Measurements from ENCODE around the gene TRIM45. TPM values are rescaled to one million over a fixed set of nuclear protein-coding genes. Genes with fewer than 3 reads are reported as not detected.
A peak's percentile ranks its signal among the peaks of the same experiment; 100 is the strongest.

TRIM45 gene
- total RNA-seq, 1 experiment from 2014 or later = 0.97 TPM

- no peak for DNase-seq (ENCODE audit: low spot score)
Observed at GRCh38 chr1:117098287-117098890, 23.2 kb downstream of the TRIM45 start.

DNA sequence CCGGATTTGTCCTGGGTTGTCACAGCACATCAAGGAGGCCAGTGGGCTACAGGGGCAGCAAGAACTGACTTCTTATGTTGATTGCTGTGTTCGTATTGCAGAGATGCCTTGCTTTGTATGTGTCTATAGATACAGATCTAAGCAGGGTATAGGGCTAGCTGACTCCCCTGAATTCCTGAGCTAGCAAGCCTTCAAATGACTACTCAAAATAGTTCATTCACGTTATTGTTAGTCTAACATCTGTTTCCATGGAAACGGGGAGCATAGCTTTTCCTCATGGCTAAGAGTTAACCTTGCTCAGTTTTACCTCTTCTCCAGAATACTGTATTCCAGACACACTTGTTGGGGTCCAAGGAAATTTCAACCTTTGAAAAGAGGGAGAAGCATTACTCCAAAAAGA is 24.1 kb downstream of the TRIM45 start:
- DNase-seq (ENCODE audit: low spot score) = no peak

DNA sequence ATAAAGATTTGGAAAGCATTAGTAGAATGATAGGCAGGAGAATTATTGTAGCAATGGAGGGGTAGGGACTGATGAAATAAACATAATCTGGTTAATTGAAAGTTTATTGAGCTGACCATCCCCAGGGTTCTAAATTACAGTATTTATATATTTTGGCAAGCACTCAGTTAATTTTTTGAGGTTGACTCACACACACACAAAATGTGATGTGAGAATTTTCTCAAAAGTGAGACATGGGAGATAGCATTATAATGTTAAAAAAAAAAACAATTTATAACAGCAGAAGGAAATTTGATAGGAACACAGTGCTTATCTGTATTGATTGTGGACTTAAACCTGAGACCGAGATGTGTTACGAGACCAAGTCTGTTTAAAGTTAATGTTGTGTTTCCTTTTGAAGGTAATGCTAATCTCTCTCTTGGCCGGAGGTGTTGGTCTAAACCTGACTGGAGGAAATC is 24.6 kb downstream of the TRIM45 start:
- DNase-seq (ENCODE audit: low spot score) = no peak

- DNase-seq (ENCODE audit: low spot score) = peak; percentile 6
Observed at GRCh38 chr1:117094841-117095604, 26.5 kb downstream of the TRIM45 start.

- peak; percentile 81 for DNase-seq (ENCODE audit: low spot score)
Observed at GRCh38 chr1:117093870-117094621, 27.5 kb downstream of the TRIM45 start.

DNA sequence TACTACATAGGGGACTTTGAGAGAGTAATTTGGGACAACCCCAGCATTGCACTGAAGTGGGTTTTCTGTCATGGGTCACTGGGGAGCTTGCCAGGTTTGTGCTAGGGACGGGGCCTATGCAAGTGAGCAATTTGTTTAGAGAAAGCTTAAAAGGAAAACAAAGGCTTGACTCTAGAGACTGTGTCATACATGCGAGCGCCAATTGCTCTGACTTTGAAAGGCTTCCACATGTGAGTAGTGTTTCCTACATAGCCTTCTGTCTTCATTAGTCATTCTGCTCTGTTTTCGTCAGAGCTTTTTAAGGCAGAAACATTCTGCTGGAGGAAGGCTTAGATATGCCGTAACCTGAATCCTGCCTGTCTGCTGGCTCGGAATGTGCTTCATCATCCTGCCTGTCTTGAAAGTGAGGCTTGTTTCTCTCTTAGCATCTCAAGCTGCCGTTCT is 28.4 kb downstream of the TRIM45 start:
- peak; percentile 92 for DNase-seq (ENCODE audit: low spot score)

- DNase-seq (ENCODE audit: low spot score) = peak; percentile 4
Observed at GRCh38 chr1:117092594-117092993, 29.0 kb downstream of the TRIM45 start.

DNA sequence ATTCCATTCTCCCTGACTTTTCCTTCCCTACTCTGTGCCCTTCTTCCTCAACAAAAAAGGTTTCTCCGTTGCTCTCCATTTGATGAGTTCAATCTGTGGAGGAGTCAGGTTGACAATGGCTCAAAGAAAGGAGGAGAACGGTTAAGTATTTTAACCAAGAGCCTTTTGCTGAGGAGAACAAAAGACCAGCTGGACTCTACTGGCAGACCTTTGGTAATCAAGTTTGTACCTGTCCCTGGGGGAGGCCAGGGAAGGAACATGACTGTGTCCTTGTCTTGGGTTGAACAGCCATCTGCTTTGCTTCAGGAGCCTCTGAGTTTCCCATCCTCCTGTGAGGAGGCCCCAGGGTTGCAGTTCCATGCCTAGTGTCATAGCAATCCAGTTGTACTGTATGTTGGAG is 31.6 kb downstream of the TRIM45 start:
- no peak for DNase-seq (ENCODE audit: low spot score)

DNA sequence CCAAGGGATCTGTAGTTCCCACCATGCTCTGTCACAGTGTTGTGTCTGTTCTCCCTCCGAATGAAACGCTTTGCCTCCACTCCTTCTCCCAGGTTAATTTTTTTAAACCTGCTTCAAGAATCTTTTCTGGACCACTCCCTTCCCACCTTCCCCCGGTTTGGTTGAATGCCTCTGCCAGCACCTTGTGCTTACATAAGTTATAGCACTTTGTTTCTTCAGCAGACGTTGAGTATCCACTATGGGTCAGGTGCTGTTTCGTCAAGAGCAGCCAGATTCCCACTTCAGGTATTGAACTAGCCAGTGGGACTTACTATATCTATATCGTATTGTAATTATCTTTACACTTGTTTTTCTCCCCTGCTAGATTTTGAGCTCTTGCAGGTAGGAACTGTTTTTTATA is 33.9 kb downstream of the TRIM45 start:
- no peak for DNase-seq (ENCODE audit: low spot score)

- DNase-seq (ENCODE audit: low spot score) = no peak
Observed at GRCh38 chr1:117084231-117084630, 37.3 kb downstream of the TRIM45 start.

DNA sequence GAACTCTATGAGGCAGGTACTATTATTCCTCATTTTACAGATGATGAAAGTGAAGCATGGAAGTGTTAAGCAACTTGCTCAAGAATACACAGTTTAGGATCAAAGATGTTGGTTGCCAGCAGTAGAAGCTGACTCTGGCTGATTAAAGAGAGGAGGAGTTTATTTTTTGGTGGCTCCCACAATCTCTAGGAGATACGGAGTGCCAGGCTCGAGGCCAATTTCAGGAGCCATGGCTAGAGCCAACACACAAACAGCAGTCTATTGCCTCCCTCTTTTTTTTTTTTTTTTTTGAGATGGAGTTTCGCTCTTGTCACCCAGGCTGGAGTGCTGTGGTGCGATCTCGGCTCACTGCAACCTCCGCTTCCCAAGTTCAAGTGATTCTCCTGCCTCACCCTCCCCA is 41.8 kb downstream of the TRIM45 start:
- DNase-seq (ENCODE audit: low spot score) = no peak

DNA sequence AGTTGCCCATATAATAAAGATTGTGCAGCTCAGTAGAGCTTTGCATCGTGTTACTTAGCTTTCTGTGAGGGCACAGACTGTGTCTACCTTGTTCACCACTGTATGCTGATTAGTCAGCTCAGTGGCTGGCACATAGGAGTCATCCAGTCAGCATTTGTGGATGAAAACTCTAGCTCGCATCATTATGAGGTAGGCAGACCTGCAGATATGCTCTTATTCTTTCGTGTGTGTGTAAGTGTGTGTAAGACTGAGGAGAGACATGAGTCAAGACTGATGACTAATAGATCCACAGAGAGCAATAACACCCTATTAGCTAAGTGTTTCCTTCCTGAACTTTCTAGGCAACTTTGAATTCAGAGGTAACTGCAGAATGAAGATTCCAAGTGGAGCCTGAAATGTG is 44.3 kb downstream of the TRIM45 start:
- DNase-seq (ENCODE audit: low spot score) = no peak

DNA sequence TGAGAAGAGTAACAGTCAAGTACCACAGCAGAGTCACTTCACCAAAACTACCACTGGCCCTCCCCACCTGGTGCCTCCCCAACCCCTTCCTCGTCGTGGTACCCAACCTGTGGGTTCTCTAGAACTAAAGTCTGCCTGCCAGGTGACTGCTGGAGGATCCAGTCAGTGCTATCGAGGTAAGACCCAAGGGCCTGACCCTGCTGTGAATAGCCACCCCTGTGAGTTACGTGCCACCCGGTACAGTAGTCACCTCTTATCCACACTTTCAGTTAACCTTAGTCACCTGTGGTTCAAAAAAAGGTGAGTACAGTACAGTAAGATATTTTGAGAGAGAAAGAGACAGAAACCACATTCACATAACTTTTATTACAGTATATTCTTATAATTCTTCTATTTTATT is 44.9 kb downstream of the TRIM45 start:
- no peak for DNase-seq (ENCODE audit: low spot score)

DNA sequence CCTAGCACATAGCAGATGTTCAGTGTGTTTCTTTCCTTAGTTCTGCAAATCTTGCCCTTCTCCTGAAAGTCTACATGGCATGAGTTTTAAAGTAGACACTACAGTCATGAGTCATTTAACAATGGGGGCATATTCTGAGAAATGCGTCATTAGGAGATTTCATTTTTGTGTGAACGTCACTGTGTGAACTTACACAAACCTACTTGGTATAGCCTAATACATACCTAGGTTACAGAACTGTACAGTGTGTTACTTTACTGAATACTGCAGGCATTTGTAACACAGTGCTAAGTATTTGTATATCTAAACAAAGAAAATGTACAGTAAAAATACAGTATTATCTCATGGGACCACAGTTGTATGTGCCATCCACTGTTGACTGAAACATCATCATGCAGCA is 51.4 kb downstream of the TRIM45 start:
- DNase-seq (ENCODE audit: low spot score) = no peak

GRCh38 chr1:117069220-117069844 is 52.2 kb downstream of the TRIM45 start:
- no peak for DNase-seq (ENCODE audit: low spot score)

GRCh38 chr1:117068580-117068979 is 53.0 kb downstream of the TRIM45 start:
- DNase-seq (ENCODE audit: low spot score) = no peak

GRCh38 chr1:117067533-117068370 is 53.8 kb downstream of the TRIM45 start:
- DNase-seq (ENCODE audit: low spot score) = peak; percentile 25

DNA sequence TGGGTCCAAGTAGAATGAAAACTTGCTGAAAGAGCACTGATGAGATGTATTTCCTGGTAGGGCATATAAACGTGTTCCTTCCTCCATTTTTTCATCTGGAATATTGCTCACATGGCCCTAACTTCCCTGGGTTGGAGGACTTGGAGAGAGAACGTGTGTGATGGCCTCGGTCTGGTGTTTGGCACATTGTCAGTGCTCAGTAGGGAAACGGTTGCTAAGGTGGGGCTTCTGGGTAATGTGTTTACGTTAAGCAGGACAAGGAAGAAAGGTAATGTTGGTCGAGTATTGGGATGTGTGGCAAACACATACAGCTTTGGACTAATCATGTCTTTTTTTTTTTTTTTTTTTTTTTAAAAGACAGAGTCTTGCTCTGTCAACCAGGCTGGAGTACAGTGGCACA is 55.2 kb downstream of the TRIM45 start:
- DNase-seq (ENCODE audit: low spot score) = no peak

DNA sequence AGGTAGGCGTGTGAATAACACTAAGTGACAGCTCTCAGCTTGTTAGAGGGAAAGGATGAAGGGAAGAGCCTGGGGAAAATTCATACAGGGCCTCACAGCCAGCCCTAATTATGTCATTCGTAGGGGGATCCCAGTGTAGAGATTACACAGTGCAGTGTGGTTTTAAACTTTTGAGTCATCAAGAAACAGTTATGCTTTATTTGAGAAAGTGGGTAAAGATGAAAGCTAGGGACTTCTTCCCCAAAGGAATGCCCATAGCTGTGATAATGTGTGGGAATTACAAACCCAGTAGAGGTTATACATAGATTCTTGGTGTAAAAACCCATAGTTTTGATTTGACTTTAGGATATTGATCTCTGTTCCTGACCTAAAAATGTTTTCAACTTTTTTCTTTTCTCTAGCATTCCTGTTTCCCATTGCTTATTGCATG is 59.5 kb downstream of the TRIM45 start:
- DNase-seq (ENCODE audit: low spot score) = peak; percentile 5
